ENCODE results near the gene MYLIP. TPM values are rescaled to one million over a fixed set of nuclear protein-coding genes. Genes with fewer than 3 reads are reported as not detected.

The MYLIP gene
- total and polyA plus RNA-seq, 2 of the 4 experiments (the other 2 are of a cell fraction), result 1.8 to 3.2 TPM

- intact Hi-C loops (cut with micrococcal nuclease), result no loop called here
- no peak overlapping the region for H3K9ac ChIP-seq (ENCODE audit: low read depth, low read length)
- dilution Hi-C loops (cut with HindIII; ENCODE audit: low sequenced_read_pairs, unreplicated experiment), result no loop called here
- no peaks in the 10 kb centered on the region for H3K36me3 ChIP-seq (ENCODE audit: control insufficient read depth, insufficient read depth, low read length)
- H4K91ac ChIP-seq (ENCODE audit: insufficient read depth, low read depth, low read length), result no peak overlapping the region
- no peak overlapping the region for H3K4ac ChIP-seq (ENCODE audit: low read depth, low read length)
- no peaks in the 10 kb centered on the region for H3K4me1 ChIP-seq (ENCODE audit: control insufficient read depth, insufficient read depth, low read length)
- H4K5ac ChIP-seq (ENCODE audit: low read depth, low read length), result no peak overlapping the region
- WGBS, 2 experiments (ENCODE audit: extremely low coverage in 2 of 2, insufficient read length in 1 of 2), result no CpG with 5 or more reads among the region's 5 CpGs
- no peak overlapping the region for H2AK5ac ChIP-seq (ENCODE audit: low read depth, low read length)
- no peaks in the 10 kb centered on the region for H3K9me1 ChIP-seq (ENCODE audit: insufficient read depth, low read length)
- H2BK15ac ChIP-seq (ENCODE audit: low read depth, low read length), result no peak overlapping the region
- DNase-seq (no peak), ATAC-seq (ENCODE audit: low read depth) (no peak)
- H4K20me1 ChIP-seq (ENCODE audit: insufficient read depth, low read length), result no peaks in the 10 kb centered on the region
- H4K8ac ChIP-seq (ENCODE audit: low read depth in 2 of 2, low read length in 2 of 2), result no peak overlapping the region
- H3K79me1 ChIP-seq (ENCODE audit: low read depth in 1 of 2, low read length in 2 of 2), result no peaks in the 10 kb centered on the region
- H3K56ac ChIP-seq (ENCODE audit: extremely low read depth, insufficient read depth, low read length), result no peak overlapping the region
- H3K27ac ChIP-seq (ENCODE audit: insufficient read depth, low read length), result no peak overlapping the region
- in situ Hi-C loops (cut with MboI; ENCODE audit: low sequenced_read_pairs), result no loop called here
- no peak overlapping the region for H2AFZ ChIP-seq (replicated peaks; ENCODE audit: low read length, poor library complexity)
- H3K14ac ChIP-seq (replicated peaks; ENCODE audit: low read depth, low read length), result no peak overlapping the region
- H3K23ac ChIP-seq (ENCODE audit: low read depth, low read length), result no peak overlapping the region
- no TSS peak for BruUV-seq (replicated peaks)
- H3K4me2 ChIP-seq (ENCODE audit: low read depth, low read length), result no peak overlapping the region
- H2BK5ac ChIP-seq (ENCODE audit: low read depth, low read length, poor library complexity, severe bottlenecking), result no peak overlapping the region
- POLR2A ChIA-PET (ENCODE audit: unreplicated experiment), result no interaction called here
- H2AK9ac ChIP-seq (replicated peaks; ENCODE audit: low read depth, low read length, poor library complexity), result no peak overlapping the region
- H3K27me3 ChIP-seq (ENCODE audit: control insufficient read depth, insufficient read depth, low read length), result peaks cover 9% of the 10 kb centered on the region
- no peak overlapping the region for H3K18ac ChIP-seq (ENCODE audit: low read depth, low read length)
- H2BK120ac ChIP-seq (ENCODE audit: low read depth, low read length), result no peak overlapping the region
- CTCF ChIA-PET, result interaction anchor here (1.3 kb wide), 1 partner anchor 20 kb away, joined by 3 read pairs; the partner anchor contains the start of gene MYLIP
- no peak overlapping the region for H2BK20ac ChIP-seq (ENCODE audit: low read depth, low read length)
- H3K9me3 ChIP-seq (ENCODE audit: control insufficient read depth, insufficient read depth, low read length), result no peaks in the 10 kb centered on the region
- no peak for TF ChIP-seq FOS (IDR thresholded peaks at IDR 0.05; ENCODE audit: low read depth, low read length)
- no peak overlapping the region for H3K4me3 ChIP-seq (ENCODE audit: insufficient read depth, low read depth, low read length)
Observed at GRCh38 chr6:16108419-16108818, 20.5 kb upstream of the MYLIP start.
